K562 (cell line): ENCODE measurements around the gene INO80. TPM values are rescaled to one million over a fixed set of nuclear protein-coding genes. Genes with fewer than 3 reads are reported as not detected.

Source experiments
- ATAC-seq: fragments of 200-7000 bp; cut with Tn5 transposase; 3 replicates; pipeline ENCODE4 v1.9.1; 2020; ENCODE audit warnings: moderate library complexity
- BruUV-seq: library from RNA; stranded (reverse); fragments of 400-500 nt; replicated peaks from 2 replicates; lab custom pipeline; 2021; lab: Mats Ljungman, UMichigan
- CTCF ChIA-PET: fragments of 300-600 bp; formaldehyde crosslinking; extraction: SDS; loops from one replicate; lab custom pipeline; 2021; ENCODE audit warnings: low intra/inter-chr PET ratio; lab: Yijun Ruan, JAX
- POLR2A ChIA-PET: fragments of 300-600, 350-650 bp; sonication (Branson Sonifier 250); formaldehyde crosslinking; extraction: SDS; loops from one replicate; lab custom pipeline; 2021; ENCODE audit warnings: antibody characterized with exemption, inconsistent platforms; lab: Yijun Ruan, JAX
- DNase-seq, 4 experiments: peaks; one replicate each; pipeline versions ENCODE4 v3.0.0 to v3.0.0-alpha.2; 2011 to 2018; ENCODE audit warnings: low spot score in 3 of 4, mixed read lengths in 3 of 4; ENCODE audit errors: extremely low read depth in 1 of 4
- FAIRE-seq: peaks from 2 replicates; lab custom pipeline; 2011; peaks lifted over from hg19 to GRCh38; lab: Jason Lieb, UNC
- H2AFZ ChIP-seq: 2 replicates; pipeline ENCODE4 v1.6.0; 2011; ENCODE audit warnings: low read depth, low read length, control low read depth, inconsistent platforms
- H3K27ac ChIP-seq: fragments of 200-600 bp; 3 replicates; pipeline ENCODE4 v1.8.0; 2011; ENCODE audit warnings: low read depth, mild to moderate bottlenecking, control low read depth, inconsistent platforms, low read length, moderate library complexity, mixed read lengths; ENCODE audit errors: extremely low read depth
- H3K27me3 ChIP-seq, 2 experiments: fragments of 300-600 bp in 1 of 2; 2 replicates in 1 of 2; 3 replicates in 1 of 2; pipeline versions ENCODE4 v1.6.0 to v1.8.0; 2011; ENCODE audit warnings: inconsistent platforms in 2 of 2, low read length in 2 of 2, mild to moderate bottlenecking in 1 of 2, mixed read lengths in 1 of 2, moderate library complexity in 1 of 2; ENCODE audit not compliant: control insufficient read depth in 2 of 2, insufficient read depth in 2 of 2
- H3K36me3 ChIP-seq: fragments of 300-600 bp; 3 replicates; pipeline ENCODE4 v1.8.0; 2011; ENCODE audit warnings: mild to moderate bottlenecking, low read length, inconsistent platforms; ENCODE audit not compliant: control insufficient read depth, insufficient read depth
- H3K4me1 ChIP-seq, 2 experiments: fragments of 200-600 bp in 1 of 2; replicated peaks in 1 of 2; 2 replicates in 1 of 2; 3 replicates in 1 of 2; pipeline versions ENCODE4 v1.5.1 to v1.8.0; 2011; ENCODE audit warnings: inconsistent platforms in 2 of 2, low read length in 2 of 2, mild to moderate bottlenecking in 1 of 2, mixed read lengths in 1 of 2, moderate library complexity in 1 of 2; ENCODE audit not compliant: control insufficient read depth in 2 of 2, insufficient read depth in 2 of 2
- H3K4me2 ChIP-seq: 2 replicates; pipeline ENCODE4 v1.6.1; 2011; ENCODE audit warnings: low read length, control low read depth, inconsistent platforms, mixed read lengths; ENCODE audit not compliant: insufficient read depth
- H3K4me3 ChIP-seq: fragments of 200-600 bp; sonication (generic), shearing (Covaris generic); 2 replicates; pipeline ENCODE4 v1.5.1; 2016; ENCODE audit warnings: control low read depth, inconsistent platforms
- H3K79me2 ChIP-seq: fragments of 200-600 bp; 3 replicates; pipeline ENCODE4 v1.8.0; 2011; ENCODE audit warnings: low read length, inconsistent platforms; ENCODE audit not compliant: control insufficient read depth, insufficient read depth
- H3K9ac ChIP-seq, 2 experiments: 2 replicates each; pipeline versions ENCODE4 v1.6.0 to v1.6.1; 2011; ENCODE audit warnings: low read depth in 2 of 2, low read length in 2 of 2, control low read depth in 1 of 2, inconsistent platforms in 1 of 2, mild to moderate bottlenecking in 1 of 2, mixed read lengths in 1 of 2; ENCODE audit not compliant: insufficient read depth in 1 of 2
- H3K9me1 ChIP-seq: one replicate; pipeline ENCODE4 v1.6.0; 2011; ENCODE audit warnings: inconsistent platforms, mild to moderate bottlenecking, low read length, moderate library complexity; ENCODE audit not compliant: control insufficient read depth, insufficient read depth
- H3K9me3 ChIP-seq: replicated peaks from 2 replicates; pipeline ENCODE4 v1.5.1; 2011; ENCODE audit warnings: low read depth, low read length, inconsistent platforms; ENCODE audit not compliant: control insufficient read depth, insufficient read depth
- H4K20me1 ChIP-seq: replicated peaks from 2 replicates; pipeline ENCODE4 v1.6.1; 2011; ENCODE audit warnings: low read length, inconsistent platforms, mixed read lengths; ENCODE audit not compliant: control insufficient read depth, insufficient read depth
- DNMT1 ChIP-seq: fragments of 450-650 bp; IDR thresholded peaks from 2 replicates; pipeline ENCODE4 v1.6.1; 2016; ENCODE audit warnings: antibody characterized with exemption, mild to moderate bottlenecking
- EHMT2 ChIP-seq: fragments of 450-650 bp; IDR thresholded peaks from 2 replicates; pipeline ENCODE4 v1.6.1; 2018; ENCODE audit warnings: antibody characterized with exemption
- HNRNPUL1 ChIP-seq: fragments of 200-400 bp; formaldehyde crosslinking; IDR thresholded peaks from 2 replicates; pipeline ENCODE4 v1.6.1; 2017; ENCODE audit warnings: low read length
- SMAD4 ChIP-seq: fragments of 250-450 bp; sonication (Bioruptor Pico); conservative IDR thresholded peaks from 2 replicates; pipeline ENCODE4 v1.8.0; 2021; ENCODE audit warnings: inconsistent platforms, mild to moderate bottlenecking, moderate library complexity
- SRSF3 ChIP-seq: fragments of 200-400 bp; formaldehyde crosslinking; IDR thresholded peaks from 2 replicates; pipeline ENCODE4 v1.6.1; 2016; ENCODE audit warnings: mild to moderate bottlenecking, low read length, moderate library complexity; ENCODE audit not compliant: insufficient read depth
- TCF3 ChIP-seq: sonication (generic); formaldehyde crosslinking; IDR thresholded peaks from 2 replicates; pipeline ENCODE4 v1.4.0; 2020; ENCODE audit warnings: mild to moderate bottlenecking, missing genetic modification reagents
- ZBTB8A ChIP-seq: fragments of 450-650 bp; IDR thresholded peaks from 2 replicates; pipeline ENCODE4 v1.6.1; 2018; ENCODE audit warnings: mild to moderate bottlenecking, moderate library complexity; ENCODE audit not compliant: partially characterized antibody
- ZNF133 ChIP-seq: fragments of 250-450 bp; sonication (Bioruptor Pico); IDR thresholded peaks from 2 replicates; pipeline ENCODE4 v1.4.0; 2020; ENCODE audit warnings: mild to moderate bottlenecking
- ZNF212 ChIP-seq: fragments of 450-650 bp; formaldehyde crosslinking; IDR thresholded peaks from 2 replicates; pipeline ENCODE4 v1.4.0; 2020; ENCODE audit warnings: mild to moderate bottlenecking
- ZNF347 ChIP-seq: fragments of 450-650 bp; formaldehyde crosslinking; IDR thresholded peaks from 2 replicates; pipeline ENCODE4 v1.4.0; 2020; ENCODE audit warnings: low read depth, mild to moderate bottlenecking, moderate library complexity
- whole genome bisulfite sequencing: fragments of 100-300 bp; shearing (Covaris generic); methylation state at CpG from one replicate; pipeline ENCODE4 v1.1.6; 2016; ENCODE audit warnings: low coverage, mixed read lengths; ENCODE audit not compliant: insufficient coverage; ENCODE audit errors: missing lambda C conversion rate; 5-methylcytosine and 5-hydroxymethylcytosine counted together
- in situ Hi-C: fragments of 300-500 bp; cut with MboI; formaldehyde crosslinking; loops from 4 replicates; pipeline ENCODE4 v1.15.0; 2018; ENCODE audit warnings: inconsistent platforms, mixed read lengths
- intact Hi-C: fragments of 100-400 bp; cut with micrococcal nuclease; formaldehyde crosslinking; loops from 2 replicates; pipeline ENCODE4 v1.14.2; 2022
- polyA plus RNA-seq, 8 experiments: library from polyadenylated mRNA; depleted of rRNA in 4 of 8; stranded (reverse) in 5 of 8; unstranded in 3 of 8; fragments of >200 nt; fragmentation: Nextera tagmentation in 2 of 8; fragmentation: Illumina TruSeq in 1 of 8; extraction: Ambion mirVana in 2 of 8; extraction: Trizol in 1 of 8; gene quantifications; 2 replicates each; pipeline versions ENCODE4 v1.2.1 to v1.2.3, GENCODE V29; 2011 to 2014; ENCODE audit warnings: inconsistent platforms in 1 of 8, missing spikeins in 1 of 8
- total RNA-seq, 7 experiments: library from RNA; depleted of rRNA in 6 of 7; stranded (reverse); fragments of >200 nt in 6 of 7; fragmentation: Illumina TruSeq in 2 of 7; extraction: Trizol in 2 of 7; gene quantifications; 2 replicates each; pipeline versions ENCODE4 v1.2.1 to v1.2.3, GENCODE V29; 2011 to 2021; ENCODE audit warnings: low replicate concordance in 1 of 7
- TF ChIP-seq, protein P1 (sequence below): fragments of 450-650 bp; IDR thresholded peaks from 2 replicates; pipeline ENCODE4 v1.6.1; 2016
- TF ChIP-seq, protein P2 (sequence below): fragments of 250-450 bp; sonication (Bioruptor Pico); IDR thresholded peaks from 2 replicates; pipeline ENCODE4 v1.5.0; 2020; ENCODE audit warnings: mild to moderate bottlenecking, borderline replicate concordance
- TF ChIP-seq, protein P3 (sequence below): fragments of 150-350 bp; IDR thresholded peaks from 2 replicates; pipeline ENCODE4 v1.6.1; 2014; ENCODE audit warnings: low read depth, mild to moderate bottlenecking, low read length, borderline replicate concordance

INO80 gene
- total and polyA plus RNA-seq, 9 of the 15 experiments (the other 6 are each of a cell fraction or from before 2014, with no cell fraction given) = 1.1 to 25.7 (median 19.9) TPM

DNA sequence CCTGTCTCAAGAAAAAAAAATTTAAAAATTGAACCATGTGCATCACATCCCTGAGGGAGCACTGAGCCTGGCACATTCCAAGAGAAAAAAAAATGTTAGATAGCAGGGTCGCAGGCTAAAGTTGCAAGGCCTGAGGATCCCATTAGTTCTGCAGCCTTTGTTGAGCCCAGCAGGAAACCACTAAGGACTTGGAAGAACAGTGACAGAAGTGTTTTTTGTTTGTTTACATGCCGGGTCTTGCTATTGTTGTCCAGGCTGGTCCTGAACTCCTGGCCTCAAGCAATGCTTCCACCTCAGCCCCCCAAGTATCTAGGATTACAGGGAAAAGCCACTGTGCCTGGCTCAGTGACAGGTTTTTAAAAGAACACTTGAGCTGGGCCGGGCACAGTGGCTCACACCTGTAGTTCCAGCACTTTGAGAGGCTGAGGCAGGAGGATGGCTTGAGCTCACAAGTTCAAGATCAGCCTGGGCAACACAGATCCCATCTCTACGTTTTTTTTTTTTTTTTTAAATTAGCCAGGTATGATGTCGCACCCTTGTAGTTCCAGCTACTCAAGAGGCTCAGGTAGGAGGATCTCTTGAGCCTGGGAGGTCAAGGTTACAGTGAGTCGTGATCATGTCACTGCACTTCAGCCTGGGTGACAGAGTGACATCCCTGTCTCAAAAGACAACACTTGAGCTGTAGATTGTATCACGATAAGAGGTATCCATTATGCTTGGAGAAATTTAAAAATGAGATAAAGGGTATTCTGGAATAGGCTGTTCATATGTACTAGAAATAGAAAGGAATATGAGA lies 147.6 kb downstream of the INO80 start:
- Histone ChIP-seq H2AFZ (no peak overlapping the region), H3K9me1 (no peaks in the 10 kb centered on the region), H3K4me2 (no peak overlapping the region), H3K4me3 (no peak overlapping the region), H3K27ac (no peak overlapping the region), H3K9me3 (no peaks in the 10 kb centered on the region), H3K4me1 (peaks cover 0 to 11% of the 10 kb centered on the region in 2 experiments; a peak in 3 of 5 replicates), H3K36me3 (no peaks in the 10 kb centered on the region), H4K20me1 (no peaks in the 10 kb centered on the region), H3K79me2 (no peaks in the 10 kb centered on the region), H3K9ac (no peak overlapping the region), H3K27me3 (no peaks in the 10 kb centered on the region; a peak in 1 of 5 replicates)
- WGBS = 14% methylated on average over 7 of the region's 7 CpGs
- BruUV-seq = no TSS peak
- FAIRE-seq (no peak), ATAC-seq (no peak), DNase-seq (no peak)
- in situ Hi-C loops = no loop called here
- ChIA-PET POLR2A (interaction anchor here (1.6 kb wide), 1 partner anchor 29 kb away, joined by 4 read pairs; no protein-coding TSS in a partner anchor), CTCF (no interaction called here)
- intact Hi-C loops = loop anchor here (5.0 kb wide), 1 partner anchor 61 kb away; no protein-coding TSS in a partner anchor
- TF ChIP-seq EHMT2 = no peak
- TF ChIP-seq, protein P1, sequence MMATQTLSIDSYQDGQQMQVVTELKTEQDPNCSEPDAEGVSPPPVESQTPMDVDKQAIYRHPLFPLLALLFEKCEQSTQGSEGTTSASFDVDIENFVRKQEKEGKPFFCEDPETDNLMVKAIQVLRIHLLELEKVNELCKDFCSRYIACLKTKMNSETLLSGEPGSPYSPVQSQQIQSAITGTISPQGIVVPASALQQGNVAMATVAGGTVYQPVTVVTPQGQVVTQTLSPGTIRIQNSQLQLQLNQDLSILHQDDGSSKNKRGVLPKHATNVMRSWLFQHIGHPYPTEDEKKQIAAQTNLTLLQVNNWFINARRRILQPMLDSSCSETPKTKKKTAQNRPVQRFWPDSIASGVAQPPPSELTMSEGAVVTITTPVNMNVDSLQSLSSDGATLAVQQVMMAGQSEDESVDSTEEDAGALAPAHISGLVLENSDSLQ = no peak
- no peak for TF ChIP-seq ZNF212 (CRISPR knock-in tag)
- no peak for TF ChIP-seq HNRNPUL1
- no peak for TF ChIP-seq SRSF3
- no peak for TF ChIP-seq DNMT1
- no peak for TF ChIP-seq ZBTB8A
- TF ChIP-seq ZNF347 (CRISPR knock-in tag) = no peak
- TF ChIP-seq, protein P2, sequence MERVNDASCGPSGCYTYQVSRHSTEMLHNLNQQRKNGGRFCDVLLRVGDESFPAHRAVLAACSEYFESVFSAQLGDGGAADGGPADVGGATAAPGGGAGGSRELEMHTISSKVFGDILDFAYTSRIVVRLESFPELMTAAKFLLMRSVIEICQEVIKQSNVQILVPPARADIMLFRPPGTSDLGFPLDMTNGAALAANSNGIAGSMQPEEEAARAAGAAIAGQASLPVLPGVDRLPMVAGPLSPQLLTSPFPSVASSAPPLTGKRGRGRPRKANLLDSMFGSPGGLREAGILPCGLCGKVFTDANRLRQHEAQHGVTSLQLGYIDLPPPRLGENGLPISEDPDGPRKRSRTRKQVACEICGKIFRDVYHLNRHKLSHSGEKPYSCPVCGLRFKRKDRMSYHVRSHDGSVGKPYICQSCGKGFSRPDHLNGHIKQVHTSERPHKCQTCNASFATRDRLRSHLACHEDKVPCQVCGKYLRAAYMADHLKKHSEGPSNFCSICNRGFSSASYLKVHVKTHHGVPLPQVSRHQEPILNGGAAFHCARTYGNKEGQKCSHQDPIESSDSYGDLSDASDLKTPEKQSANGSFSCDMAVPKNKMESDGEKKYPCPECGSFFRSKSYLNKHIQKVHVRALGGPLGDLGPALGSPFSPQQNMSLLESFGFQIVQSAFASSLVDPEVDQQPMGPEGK (CRISPR knock-in tag) = no peak
- no peak for TF ChIP-seq SMAD4
- no peak for TF ChIP-seq ZNF133 (CRISPR knock-in tag)
- TF ChIP-seq TCF3 (CRISPR knock-in tag) = no peak
- TF ChIP-seq, protein P3, sequence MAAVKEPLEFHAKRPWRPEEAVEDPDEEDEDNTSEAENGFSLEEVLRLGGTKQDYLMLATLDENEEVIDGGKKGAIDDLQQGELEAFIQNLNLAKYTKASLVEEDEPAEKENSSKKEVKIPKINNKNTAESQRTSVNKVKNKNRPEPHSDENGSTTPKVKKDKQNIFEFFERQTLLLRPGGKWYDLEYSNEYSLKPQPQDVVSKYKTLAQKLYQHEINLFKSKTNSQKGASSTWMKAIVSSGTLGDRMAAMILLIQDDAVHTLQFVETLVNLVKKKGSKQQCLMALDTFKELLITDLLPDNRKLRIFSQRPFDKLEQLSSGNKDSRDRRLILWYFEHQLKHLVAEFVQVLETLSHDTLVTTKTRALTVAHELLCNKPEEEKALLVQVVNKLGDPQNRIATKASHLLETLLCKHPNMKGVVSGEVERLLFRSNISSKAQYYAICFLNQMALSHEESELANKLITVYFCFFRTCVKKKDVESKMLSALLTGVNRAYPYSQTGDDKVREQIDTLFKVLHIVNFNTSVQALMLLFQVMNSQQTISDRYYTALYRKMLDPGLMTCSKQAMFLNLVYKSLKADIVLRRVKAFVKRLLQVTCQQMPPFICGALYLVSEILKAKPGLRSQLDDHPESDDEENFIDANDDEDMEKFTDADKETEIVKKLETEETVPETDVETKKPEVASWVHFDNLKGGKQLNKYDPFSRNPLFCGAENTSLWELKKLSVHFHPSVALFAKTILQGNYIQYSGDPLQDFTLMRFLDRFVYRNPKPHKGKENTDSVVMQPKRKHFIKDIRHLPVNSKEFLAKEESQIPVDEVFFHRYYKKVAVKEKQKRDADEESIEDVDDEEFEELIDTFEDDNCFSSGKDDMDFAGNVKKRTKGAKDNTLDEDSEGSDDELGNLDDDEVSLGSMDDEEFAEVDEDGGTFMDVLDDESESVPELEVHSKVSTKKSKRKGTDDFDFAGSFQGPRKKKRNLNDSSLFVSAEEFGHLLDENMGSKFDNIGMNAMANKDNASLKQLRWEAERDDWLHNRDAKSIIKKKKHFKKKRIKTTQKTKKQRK = no peak
